HG03066 (cell line): ENCODE results near the gene ACSM4.
"Not testable (repeated sequence)": the region's sequence is repeated elsewhere in the genome, so short reads cannot be mapped to it uniquely, and the experiment has no call there.

Source experiments
- ATAC-seq: cut with Tn5 transposase; IDR thresholded peaks from one replicate; pipeline ENCODE4 v1.9.1; 2021; ENCODE audit warnings: low read depth; ENCODE audit not compliant: unreplicated experiment

The ACSM4 gene, protein sequence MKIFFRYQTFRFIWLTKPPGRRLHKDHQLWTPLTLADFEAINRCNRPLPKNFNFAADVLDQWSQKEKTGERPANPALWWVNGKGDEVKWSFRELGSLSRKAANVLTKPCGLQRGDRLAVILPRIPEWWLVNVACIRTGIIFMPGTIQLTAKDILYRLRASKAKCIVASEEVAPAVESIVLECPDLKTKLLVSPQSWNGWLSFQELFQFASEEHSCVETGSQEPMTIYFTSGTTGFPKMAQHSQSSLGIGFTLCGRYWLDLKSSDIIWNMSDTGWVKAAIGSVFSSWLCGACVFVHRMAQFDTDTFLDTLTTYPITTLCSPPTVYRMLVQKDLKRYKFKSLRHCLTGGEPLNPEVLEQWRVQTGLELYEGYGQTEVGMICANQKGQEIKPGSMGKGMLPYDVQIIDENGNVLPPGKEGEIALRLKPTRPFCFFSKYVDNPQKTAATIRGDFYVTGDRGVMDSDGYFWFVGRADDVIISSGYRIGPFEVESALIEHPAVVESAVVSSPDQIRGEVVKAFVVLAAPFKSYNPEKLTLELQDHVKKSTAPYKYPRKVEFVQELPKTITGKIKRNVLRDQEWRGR

DNA sequence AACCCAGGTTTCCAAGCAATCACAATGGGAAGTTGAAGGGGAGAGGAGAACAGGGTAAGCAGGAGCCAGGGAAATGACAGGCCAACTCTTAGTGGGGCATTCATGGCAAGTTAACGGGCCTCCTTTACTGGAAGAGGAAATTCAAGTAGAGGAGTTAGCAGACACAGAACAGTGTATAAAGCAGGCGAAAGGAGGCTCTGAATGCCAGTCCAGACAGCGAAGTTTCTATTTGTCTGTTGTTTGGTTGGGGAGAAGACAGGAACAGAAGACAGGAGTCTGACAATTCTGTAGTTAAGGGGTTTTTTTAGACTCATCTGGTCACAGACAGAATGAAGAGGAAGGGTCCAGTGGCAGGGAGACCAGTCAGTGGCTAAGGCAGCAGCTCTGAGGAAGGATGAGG, at the start of gene ACSM4:
Gene ACSM4 (plus strand): TSS at position 301 of the 400 bp plus-strand sequence. CDS start 260 bp downstream, outside the sequence.
- no peak for ATAC-seq

DNA sequence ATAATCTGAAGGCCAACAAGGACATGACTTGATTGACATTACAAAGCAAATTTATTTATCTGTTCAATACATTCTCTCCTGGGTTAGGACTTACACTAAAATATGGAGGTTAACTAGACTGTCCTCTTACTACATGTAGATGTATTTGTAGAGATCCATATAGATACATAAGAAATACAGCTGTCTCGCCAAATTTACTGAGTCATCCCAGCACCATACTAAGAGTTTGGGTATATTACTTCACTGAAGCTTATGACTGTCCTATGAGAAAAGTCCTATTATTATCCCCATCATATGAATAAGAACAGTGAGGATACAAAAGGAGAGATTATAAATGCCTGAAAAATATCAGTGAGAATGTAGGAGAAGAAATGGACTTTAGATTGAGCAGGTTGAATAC, 44.8 kb upstream of the ACSM4 start:
- no peak for ATAC-seq

DNA sequence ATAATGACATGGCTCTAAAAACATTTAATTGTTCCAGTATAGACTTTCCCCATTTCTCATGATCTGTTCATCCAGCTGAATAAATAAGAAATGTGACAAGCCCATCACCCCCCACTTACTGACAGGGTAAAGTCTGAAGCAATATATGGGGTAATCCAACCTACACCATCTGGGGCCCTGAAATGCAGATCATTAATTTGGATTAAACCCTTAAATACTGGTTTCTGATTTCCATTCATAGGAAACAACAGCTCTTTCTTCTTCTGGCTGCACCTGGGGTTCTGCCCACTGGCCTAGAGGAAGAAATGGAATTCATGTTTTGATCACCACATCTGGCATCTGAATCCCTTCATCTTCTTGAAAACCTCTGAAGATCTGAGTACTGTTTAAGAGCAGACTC, 39.3 kb upstream of the ACSM4 start:
- no peak for ATAC-seq

DNA sequence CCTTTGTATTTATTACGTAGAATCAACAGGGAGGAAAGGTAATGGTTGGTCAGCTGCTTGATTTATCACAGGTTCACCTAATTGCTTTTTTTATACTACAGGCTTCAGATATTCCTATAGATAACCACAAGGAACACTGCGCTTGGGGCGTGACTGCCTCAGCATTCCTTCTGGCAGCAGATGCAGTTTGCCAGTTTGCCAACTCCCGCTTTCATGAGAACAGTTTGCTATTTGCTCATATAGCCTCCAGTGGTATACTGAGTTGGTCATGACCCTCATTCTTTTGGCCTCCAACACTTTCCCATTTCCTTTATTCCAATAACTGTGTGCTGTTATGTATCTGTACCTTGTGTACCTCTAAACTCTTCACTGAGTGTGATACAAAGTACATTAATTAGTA, 38.6 kb upstream of the ACSM4 start:
- ATAC-seq = no peak

DNA sequence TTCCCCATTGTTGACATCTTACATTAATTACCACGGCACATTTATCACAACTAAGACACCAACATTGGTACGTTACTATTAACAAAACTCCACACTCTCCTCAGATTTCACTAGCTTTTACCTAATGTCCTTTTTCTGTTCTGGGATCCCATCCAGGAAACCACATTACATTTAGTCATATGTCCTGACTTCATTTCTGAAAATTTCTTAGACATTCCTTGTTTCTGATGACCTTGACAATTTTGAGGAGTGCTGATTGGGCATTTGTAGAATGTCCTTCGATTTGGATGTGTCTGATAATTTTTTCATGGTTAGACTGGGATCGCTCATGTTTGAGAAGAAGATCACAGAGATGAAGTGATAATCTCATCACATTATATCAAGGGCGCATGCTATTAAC, 34.6 kb upstream of the ACSM4 start:
- no peak for ATAC-seq

DNA sequence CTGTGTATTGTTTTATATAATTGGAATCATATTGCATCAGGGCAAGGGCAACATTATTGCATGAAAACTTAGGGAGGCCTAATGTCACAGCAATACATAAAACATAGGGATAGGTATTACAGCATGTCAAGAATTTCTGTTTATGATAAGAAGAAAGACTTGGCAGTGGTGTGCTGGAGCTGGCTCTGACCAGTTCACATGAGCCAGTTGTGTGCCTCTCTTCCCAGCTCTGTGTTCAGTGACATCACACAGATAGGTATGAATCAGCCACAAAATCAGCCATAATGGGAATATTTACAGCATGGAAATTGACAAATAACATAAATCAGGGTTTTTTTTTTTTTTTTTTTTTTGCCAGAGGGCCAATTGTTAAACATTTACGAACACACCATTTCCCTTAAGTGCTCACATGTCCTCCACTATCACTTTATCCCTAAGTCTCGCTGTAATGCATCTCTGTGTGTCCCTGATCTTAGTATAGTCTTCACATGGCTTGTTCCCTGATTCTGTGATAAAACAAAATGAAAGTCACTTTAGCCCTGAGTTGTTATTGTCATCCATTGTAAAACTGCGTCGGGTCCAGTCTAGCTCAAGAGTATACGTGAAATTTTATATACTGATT, 31.9 kb upstream of the ACSM4 start:
- no peak for ATAC-seq

DNA sequence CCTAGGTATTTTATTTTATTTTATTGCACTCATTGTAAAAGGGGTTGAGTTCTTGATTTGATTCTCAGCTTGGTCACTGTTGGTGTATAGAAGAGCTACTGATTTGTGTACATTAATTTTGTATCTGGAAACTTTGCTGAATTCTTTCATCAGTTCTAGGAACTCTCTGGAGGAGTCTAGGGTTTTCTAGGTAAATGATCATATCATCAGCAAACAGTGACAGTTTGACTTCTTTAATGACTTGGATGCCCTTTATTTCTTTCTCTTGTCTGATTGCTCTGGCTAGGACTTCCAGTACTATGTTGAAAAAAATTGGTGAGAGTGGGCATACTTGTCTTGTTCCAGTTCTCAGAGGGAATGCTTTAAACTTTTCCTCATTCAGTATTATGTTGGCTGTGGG, 28.4 kb upstream of the ACSM4 start:
- not testable (repeated sequence) for ATAC-seq

DNA sequence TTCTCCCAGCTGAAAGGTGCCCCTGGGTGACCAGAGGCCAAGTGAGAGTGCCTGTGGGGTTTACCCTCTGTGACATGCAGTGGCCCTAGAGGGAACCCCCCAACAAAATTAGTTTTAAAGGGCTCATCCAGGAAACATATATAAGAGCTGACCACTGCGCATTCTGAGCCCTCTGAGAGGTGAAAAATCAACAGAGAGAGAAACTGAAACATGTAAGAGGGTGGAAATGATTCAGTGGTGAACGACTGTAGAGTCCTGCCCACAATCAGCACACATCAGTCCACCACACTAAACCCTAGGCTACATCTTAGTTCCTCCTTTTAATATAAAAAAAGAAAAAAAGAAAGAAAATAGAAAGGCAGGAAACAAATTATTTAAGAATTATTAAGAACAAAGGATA, 21.0 kb upstream of the ACSM4 start:
- no peak for ATAC-seq

DNA sequence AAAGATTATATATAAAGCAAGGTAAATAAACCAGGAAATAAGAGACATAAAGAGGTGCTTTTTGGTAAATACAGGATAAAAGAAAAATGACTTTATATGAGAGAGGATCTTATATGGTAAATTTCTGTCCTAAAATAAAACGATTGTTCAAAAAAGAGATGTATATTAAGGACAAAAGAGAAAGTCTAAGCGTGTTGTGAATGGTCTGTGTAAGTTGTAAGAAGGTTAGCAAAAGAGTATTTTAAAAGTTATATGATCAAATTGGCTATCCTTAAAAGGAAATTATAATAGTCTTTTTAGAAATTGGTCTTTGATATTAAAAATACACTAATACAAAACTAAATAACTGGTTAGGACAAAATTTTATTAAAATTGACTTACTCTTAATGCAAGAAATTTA, 14.1 kb upstream of the ACSM4 start:
- ATAC-seq = no peak

DNA sequence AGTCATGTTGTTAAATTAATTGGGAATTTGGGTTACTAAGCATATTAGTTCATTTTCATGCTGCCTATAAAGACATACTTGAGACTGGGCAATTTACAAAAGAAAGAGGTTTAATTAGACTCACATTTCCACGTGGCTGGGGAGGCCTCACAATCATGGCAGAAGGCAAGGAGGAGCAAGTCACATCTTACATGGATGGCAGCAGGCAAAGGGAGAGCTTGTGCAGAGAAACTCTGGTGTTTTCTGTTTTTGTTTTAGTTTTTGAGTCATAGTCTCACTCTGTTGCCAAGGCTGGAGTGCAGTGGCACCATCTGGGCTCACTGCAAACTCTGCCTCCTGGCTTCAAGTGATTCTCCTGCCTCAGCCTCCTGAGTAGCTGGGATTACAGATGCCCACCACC, 13.3 kb upstream of the ACSM4 start:
- ATAC-seq = not testable (repeated sequence)

DNA sequence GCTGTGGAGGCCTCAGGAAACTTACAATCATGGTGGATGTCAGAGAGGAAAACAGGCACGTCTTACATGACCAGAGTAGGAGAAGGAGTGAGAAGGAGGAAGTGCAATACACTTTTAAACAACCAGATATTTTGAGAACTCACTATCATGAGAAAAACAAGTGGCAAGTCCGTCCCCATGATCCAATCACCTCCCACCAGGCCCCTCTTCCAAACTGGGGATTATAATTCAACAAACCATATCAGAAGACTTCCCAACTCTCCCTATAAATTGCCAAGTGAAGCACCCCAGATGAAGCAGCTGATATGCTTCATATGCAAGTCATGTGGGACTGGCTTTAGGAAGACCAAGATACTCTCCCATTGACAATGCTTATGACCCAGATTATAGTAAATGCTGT, 11.6 kb upstream of the ACSM4 start:
- ATAC-seq = no peak

DNA sequence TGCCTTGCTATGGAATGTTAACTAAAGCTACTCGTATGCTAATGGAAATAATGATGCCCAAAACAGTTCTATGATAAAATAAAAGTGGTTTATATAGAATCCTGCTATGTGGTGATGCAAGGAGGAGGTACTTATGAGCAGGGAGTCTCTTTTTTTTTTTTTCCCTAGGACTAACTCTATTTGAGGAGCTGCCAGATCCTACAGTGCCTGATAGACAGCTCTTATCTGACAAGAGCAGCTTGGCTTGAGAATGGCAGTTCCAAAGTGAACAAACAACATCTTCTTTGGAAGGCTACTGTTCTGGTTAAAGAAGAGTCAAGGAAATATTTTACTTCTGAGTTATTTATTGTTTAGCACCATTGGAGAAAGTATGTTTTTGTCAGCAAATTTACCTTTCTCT, 10.2 kb upstream of the ACSM4 start:
- no peak for ATAC-seq

DNA sequence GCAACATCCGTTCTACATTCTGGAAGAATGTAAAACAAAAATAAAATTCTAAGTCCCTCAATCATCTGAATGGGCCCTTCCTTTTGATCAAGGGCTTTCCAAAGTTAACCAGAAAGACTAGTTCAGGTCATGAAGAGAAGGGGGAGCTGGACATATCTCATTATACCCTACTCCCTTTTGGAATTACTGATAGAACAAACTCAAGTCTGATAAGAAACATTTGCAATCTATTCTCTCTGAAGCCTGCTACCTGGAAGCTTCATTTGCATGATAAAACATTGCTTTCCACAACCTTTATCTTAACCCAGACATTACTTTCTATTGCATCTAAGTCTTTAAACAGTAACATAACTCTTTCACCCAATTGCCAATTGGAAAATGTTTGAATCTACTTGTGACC, 8.3 kb upstream of the ACSM4 start:
- no peak for ATAC-seq

DNA sequence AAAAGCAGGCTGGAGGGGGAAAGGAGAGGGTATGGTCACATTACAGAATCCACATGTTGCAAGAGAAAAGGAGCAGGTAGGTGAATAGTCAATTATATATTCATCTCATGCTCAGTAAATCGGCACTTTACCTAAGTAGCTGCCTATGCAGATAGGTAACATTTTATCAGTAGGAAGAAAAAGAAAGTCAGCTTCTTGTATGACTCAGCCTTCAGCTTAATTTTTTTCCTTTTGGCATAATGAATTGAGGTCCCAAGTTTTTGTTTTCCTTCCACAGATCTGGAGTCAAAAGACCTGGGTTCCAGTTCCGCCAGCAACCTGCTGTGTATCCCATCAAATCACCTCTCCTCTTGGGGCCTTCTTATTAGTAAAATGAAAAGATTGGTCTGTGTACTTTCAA, 6.0 kb upstream of the ACSM4 start:
- no peak for ATAC-seq

DNA sequence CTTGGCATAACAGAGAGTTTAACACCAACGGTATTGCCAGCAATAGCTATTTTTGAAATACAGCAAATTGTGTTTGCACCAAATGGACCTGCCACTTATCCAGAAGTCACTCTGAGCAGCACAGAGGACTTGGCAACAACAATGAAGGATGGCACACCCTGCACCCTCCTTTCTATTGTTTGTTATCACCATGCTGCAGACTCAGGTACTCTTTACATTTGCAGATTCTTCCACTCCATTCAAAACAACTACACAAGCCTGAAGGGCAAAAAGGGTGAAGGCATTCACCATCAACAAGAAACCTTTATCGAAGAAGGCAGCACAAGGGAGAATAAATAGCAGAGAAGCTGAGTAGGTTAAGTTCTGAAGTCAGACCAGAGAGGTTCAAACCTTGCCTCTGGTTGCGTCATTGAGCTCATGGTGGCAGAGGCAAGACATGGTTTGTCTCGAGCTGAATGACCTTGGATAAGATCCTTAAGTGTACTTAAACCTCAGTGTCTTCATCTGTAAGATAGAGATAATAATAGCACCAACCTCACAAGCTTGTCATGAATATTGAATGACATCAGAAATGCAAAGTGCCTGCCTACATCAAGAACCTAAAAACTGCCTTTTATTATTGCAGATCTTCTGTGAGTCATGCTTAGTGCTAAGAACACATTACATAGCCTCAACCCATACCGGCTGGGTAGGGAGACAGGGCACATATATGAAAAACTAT, 1.4 kb upstream of the ACSM4 start:
- no peak for ATAC-seq

DNA sequence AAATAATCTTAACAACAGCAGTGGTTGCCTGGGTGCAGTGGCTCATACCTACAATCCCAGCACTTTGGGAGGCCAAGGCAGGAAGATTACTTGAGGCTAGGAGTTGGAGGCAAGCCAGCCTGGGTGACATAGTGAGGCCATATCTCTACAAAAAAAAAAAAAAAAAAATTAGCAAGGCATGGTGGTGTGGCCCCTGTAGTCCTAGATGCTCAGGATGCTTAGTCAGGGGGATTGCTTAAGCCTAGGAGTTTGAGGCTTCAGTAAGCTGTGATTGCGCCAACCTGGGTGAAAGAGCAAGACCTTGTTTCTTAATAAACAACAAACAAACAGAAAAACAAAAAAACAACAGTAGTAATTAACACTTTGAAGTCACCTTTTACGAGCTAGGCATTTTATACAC, 642 bp upstream of the ACSM4 start:
- no peak for ATAC-seq

DNA sequence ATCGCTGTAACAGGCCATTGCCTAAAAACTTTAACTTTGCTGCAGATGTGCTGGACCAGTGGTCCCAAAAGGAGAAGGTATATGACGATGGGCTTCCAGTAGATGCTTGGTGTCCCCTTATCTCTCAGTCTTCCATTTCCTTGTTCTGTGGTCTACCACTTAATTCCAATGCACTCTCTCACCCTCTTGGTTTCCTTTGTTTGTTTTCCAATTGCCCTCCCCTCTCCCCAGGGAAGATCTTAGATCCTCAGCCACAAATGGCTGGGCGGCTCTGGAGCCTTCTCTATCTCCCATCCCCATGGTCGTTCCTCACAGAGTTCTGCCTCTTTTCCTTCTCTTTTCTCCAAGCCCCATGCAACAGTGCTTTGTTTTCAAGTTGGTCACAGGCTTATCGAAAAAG, 584 bp downstream of the ACSM4 start:
- no peak for ATAC-seq

DNA sequence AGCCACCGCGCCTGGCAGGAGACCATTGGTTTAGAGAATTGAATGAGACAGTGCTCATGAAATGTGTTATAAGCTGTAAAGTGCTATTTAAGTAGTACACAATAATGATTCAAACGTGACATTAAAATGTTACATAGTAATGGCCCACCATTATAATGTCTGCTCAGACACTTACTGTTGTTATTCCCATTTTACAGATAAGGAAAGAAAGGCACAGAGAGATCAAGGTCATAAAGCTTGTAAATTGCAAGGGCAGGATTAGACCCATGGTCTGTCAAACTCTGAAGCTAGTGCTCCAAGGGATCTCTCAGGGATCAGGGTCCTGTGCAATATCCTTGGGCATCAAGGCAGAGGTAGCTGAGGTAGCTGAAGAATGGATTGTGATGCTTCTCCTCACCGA, 6.2 kb downstream of the ACSM4 start:
- no peak for ATAC-seq

DNA sequence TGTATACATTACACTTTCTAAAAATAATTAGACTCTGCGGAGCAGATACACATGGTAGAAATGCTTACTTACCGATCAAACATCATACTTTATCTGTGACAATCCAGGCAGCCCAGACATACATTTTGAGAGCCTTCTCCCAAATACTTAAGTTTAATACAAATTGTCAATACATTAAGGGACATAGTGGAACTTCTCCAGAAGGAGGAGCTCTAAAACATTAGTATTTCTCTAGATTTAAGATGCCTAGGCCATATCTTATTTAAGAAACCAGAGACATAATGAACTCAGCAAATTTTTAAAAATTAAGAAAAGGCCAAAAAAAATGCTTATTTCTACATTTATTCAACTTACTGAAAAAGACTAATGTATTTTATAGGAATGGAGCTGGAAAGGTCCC, 16.1 kb downstream of the ACSM4 start:
- no peak for ATAC-seq

DNA sequence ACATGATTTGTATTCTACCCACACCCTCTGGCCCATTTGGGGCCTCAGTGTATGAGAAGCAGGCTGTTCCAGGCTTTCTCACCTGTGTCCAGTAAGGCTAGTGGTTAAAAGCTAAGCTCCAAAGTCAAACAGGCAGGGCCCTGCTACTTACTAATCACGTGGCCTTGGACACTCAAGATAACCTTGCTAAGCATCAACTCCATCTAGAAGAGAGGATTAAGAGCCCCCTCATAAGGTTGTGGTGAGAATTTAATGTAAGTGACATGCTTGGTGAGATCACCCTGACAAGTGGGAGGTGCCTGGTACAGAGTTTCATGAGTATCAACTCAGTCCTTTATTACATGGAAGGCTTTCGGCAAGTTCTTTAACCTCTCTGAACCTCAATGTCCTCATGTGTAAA, 17.8 kb downstream of the ACSM4 start:
- ATAC-seq = no peak

DNA sequence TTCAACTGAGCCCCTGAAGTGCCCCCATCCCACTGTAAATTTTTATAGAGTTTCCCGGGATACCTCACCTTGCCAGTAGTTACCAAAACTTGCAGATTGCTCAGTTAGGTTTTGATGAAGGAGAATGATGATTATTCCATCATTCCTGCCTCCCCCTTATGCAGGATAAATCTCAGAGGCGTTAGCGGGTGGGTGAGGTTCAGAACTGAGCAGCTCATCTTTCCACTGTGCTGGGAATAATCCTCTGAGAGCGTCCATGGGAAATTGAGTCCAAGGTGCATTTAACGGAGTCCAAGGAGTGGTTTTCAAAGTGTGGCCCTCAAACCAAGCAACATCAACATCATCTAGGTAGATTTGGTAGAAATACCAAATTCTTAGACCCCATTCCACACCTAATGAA, 18.7 kb downstream of the ACSM4 start:
- no peak for ATAC-seq
